DMS53 (cell line): ENCODE data around the gene DLG4.

Experiments used
- DNase-seq: peaks from one replicate; lab custom pipeline; 2025; lab: John Stamatoyannopoulos, UW

Gene DLG4

DNA sequence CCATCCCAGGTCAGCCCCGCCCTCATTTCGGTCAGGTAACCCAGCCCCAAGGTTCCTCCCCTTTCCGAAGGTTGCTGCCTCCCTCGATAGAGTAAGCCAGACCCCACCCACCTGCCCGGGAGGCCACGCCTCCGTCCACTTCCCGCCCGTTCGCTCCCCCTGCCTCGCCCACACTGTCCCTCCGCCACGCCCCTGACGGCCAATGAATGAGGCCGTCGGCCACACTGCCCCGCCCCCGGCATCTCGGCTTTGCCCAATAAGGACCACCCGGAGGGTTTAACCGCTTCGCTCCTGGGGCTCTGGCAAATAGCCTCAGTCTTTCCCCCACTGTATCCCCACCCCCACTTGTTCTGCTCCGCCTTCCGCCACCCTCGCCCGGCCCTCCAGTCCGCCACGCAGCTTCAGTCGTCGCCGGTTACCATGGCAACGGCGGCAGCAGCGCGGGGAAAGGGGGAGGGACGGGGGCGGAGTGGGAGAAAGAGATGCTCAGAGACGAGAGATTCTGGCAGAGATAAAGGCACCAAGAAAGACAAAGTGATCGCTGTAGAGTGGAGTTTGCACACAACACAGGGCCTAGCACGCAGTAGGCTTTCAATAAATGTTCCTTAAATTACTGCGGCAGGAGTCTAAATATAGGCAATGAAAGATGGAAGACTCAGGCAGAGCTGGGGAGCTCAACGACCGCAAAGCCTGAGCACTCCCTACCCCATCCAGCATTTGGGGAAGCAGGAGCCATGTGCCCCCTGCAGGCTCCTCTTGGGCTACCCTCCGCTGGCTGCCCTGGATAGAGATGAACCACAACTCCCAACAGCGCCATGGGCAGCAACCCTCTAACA, 5.1 kb downstream of the DLG4 start:
- DNase-seq, result peak; percentile 100

DNA sequence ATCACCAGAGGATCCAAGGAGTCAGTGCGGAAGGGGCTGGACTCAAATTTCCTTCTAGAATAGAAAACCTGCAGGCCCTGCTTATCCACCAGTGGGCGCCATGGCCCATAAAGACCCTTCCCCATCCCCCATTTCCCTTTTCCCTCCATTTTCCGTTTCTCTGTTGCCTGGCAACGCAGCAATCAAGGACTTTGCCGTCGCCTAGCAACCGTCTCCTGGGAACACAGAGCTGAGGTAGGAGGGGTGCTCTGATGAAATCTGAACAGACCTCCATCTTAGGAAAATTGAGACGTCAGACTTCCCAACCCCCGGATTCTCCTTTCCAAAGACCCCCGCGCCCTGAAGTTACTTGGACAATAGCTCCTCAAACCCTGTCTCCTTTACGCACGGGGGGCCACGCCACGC, 5.7 kb downstream of the DLG4 start:
- peak; percentile 98 for DNase-seq

DNA sequence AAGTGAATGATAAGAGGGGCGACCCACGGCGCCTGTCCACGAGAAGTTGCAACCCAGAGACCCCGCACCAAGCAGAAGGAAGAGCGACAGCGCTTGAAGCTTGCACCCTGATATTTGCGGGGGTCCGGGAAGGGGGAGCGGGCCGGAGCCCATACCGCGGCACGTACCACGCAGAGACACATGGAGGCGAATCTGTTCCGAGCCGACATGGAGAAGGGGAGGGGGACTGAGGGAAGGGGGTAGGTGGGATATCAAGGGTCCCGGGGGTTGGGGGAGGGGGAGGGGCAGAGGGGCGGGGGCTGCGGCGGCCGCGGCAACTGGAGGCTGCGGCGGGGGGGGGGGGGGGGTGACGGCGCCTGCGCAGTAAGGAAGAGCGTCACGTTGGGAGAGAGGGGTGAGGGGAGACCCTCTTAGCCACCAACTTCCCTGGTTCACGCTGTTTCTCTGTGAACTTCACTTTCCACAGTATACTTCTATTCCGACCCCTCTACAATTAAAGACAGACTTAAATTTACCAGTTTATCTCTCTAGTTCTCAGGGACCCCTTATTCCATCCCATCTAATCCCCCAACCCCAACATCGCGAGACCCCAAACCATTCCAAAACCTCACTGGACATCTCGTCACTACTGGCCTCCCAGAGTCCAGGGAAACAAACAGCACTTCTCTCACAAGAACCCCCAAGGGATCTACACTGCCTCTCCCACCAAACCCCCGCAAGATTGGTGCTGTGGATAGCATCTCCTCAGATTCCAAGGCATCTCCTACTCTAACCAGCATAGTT, 8.0 kb downstream of the DLG4 start:
- DNase-seq, result no peak

DNA sequence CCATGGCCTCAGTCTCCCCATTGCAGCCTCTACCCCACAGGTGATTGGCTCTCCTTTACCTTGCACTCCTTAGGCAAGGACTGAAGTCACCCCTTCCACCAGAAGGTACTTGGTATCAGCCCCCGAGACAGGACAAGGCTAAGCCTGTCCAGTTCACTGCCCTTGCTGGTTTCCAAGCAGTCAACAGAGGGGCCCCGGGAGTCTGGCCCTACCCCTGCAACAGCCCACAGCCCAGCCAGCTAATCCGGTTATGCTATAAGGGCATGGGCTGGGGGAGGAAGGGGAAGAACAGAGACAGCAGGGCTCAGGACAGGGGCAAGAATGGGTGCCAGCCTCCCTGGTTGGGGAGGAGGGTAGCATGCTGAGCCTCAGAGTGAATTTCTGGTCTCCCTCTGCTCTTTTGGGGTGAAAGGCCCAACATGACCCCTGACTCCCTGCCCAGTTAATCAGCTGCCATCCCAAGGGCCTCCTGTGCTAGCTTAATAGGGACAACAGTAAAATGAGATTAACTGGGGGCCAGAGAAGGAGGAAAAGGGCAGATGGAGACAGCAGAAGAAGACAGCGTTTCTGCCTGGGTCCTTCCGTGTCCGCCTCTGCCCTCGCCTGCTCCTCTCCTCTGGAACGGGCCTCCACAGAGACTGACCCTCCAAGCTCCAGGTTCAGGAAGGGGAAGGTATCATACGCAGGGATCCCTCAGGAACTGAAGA, 10.7 kb downstream of the DLG4 start:
- DNase-seq, result no peak

DNA sequence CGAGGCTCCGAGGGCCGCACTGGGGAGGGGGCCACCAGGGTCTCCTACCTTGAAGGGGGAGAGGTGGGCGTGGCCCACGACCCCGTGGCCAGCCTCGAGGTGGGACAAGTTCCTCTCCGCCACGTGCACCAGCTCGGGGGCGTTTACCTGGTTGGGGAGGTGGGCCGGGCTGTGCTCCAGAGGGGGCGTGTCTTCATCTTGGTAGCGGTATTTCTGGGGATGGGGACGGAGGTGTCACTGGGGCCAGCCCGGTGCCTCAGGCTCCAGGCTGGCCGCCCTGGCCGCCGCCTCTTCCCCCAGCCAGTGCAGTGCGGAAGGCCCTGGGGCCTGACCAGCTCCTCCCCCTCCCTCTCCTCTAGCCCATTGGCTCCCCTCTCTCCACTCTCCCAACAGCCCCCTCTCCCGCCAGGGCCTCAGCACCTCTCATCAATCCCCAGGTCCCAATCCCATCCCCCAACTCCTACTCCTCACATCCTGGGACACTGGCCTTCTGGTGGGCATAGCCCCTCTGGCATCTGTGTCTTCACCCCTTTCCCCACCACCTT, 11.5 kb downstream of the DLG4 start:
- no peak for DNase-seq

DNA sequence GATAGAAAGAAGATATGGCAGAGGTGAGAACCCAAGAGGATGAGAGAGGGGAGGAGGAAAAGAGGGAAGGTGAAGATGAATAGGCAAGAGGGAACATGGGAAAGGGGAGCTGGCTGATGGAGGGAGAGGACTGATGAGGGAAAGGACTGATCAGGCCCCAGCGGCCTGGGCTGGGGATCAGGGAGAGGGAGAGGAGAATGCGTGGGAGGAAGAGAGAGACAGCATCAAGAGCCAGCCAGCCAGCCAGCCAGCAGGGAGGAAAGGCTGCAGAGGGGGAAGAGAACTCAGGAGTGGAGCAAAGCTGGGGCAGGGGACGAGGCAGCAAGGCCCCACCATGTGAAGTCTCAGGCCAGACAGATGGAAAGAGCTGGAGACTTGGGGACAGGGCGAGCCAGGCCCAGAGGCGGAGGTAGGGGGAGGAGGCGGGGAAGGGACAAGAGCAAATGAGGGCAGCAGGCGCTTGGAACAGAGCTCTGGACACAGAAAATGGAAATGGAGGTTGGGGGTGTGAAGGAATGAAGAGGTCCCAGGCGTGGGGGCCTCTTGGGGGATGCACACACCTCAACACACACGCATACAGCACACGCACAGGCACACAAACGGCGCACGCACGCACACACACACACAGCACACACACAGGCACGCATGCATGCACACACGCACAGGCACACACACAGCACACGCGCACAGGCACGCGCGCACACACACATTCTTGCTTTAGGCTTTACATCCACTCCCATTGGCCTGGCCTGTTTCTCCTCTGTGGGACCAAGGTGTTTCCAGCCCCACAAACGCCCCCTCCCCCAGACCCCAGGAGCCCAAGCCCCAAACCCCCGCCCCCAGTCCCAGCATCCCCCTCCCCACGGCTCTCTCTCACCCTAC, 12.3 kb downstream of the DLG4 start:
- DNase-seq, result no peak

GRCh38 chr17:7205561-7205960, 14.1 kb downstream of the DLG4 start:
- DNase-seq, result no peak

- peak; percentile 98 for DNase-seq
Measured at GRCh38 chr17:7204828-7205461, 14.7 kb downstream of the DLG4 start.

- peak; percentile 47 for DNase-seq
Measured at GRCh38 chr17:7204336-7204735, 15.3 kb downstream of the DLG4 start.

GRCh38 chr17:7203391-7203790, 16.2 kb downstream of the DLG4 start:
- DNase-seq, result no peak

DNA sequence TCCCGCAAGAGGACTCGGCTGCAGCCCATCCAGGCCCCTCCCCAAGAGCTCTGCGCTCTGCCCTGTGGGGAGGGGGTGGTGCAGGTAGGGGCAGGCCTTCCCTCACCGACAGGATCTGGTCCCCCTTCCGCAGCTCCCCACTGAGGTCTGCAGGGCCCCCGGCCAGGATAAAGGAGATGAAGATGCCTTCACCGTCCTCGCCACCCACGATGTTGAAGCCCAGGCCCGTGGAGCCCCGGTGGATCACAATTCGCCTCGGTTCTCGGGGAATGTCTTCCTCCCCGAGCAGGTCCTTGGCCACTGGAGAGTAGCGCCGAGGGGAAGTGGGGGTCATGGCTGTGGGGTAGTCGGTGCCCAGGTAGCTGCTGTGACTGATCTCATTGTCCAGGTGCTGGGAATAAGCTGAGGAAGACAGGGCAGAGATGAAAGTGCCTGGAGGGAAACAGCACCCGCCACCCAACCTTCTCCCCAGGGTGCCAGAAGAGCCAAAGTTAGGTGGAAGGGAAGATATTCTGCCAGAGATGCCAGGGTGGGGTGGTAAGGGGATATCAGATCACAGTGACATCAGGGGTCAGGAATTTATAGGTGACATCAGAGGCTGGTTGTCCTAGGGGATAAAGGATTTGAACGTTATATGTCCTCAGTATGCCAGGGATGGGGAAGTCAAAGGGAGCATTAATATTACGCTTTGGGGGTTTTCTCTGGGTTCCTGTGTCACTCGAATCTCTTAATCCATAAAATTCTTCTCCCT, 22.8 kb downstream of the DLG4 start:
- no peak for DNase-seq

- DNase-seq, result no peak
Measured at GRCh38 chr17:7195971-7196370, 23.7 kb downstream of the DLG4 start.

GRCh38 chr17:7192271-7192937, 27.2 kb downstream of the DLG4 start:
- no peak for DNase-seq

DNA sequence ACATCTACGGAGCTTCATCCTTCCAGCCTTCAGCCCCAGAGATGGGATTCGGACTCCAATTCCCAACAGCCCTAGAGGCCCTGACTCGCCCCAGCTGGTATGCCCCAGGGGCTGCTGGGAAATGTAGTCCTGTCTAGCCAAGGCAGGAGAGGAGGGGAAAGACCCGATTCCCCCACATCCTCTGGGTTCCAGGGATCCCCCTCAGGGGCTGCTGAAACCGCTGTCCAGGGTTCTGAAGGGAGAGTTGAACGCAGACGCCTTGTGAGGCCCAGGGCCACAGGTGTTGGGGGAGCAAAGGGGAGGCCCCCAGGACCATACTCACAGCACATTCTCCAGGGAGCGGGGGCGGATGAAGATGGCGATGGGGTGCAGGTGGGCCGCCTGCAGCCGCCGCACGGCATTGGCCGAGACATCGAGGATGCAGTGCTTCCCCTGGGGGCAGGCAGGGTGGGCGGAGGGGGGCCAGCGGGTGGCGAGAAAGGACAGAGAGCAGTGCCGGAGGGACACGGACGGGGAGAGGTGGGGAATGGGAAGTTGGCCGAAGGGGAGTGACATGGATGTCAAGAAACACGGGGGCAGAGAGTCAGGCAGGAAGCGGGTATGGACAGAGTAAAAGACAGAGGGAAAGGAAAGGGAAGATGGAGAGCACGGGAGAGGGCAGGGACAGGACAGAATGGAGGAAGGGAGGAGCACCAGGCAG, 27.9 kb downstream of the DLG4 start:
- DNase-seq, result peak; percentile 77

DNA sequence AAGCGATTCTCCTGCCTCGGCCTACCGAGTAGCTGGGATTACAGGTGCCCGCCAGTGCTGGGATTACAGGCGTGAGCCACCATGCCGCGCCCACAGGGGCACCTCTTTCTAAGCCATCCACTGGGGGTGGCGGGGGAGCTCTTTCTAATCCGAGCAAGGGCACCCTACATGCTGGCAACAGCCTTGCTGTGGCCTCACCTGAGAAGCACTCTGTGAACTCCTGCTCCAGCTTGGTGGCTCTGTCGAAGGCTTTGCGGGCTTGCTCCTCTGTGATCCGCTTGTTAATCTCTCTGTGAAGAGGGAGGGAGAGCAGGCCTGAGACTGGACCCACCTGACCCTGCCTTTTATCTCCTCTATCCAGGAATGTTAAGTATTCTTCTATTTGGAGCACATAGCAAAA, 28.6 kb downstream of the DLG4 start:
- DNase-seq, result no peak

DNA sequence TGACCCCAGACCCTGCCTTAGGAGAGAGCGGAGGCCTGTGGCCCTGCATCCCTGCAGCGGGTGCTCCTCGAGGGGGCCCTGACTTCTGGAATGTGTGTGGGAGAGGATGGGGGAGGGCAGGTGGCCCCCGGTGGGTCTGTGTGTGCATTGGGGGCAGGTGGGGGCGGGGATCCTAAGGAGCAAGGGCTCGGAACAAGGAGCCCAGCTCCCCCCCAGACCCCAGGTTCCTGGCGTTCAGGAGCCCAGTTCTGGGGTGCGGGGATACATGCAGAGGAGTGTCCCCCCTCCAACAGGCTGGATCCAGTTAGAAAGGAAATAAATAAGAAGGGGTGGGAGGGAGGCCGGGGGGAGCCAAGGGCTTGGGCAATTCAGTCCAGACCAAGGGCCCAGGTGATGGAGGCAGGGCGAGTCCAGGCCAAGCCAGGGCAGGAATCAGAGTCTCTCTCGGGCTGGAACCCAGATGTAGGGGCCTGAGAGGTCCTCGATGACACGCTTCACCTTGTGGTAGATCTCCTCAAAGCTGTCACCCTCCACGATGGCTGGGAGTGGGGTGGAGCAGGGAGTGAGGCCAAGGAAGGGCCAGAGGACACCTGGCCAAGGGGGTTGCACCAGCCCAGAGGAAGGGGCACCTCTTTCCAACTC, 29.2 kb downstream of the DLG4 start:
- no peak for DNase-seq

GRCh38 chr17:7186241-7186640, 33.4 kb downstream of the DLG4 start:
- DNase-seq, result peak; percentile 40

GRCh38 chr17:7184647-7185046, 35.0 kb downstream of the DLG4 start:
- DNase-seq, result no peak
